ENCODE data around the gene S1PR1. TPM values are rescaled to one million over a fixed set of nuclear protein-coding genes. Genes with fewer than 3 reads are reported as not detected.
A peak's percentile ranks its signal among the peaks of the same experiment; 100 is the strongest.

The S1PR1 gene
- total RNA-seq, 1 experiment from 2014 or later: 0.24 TPM

DNA sequence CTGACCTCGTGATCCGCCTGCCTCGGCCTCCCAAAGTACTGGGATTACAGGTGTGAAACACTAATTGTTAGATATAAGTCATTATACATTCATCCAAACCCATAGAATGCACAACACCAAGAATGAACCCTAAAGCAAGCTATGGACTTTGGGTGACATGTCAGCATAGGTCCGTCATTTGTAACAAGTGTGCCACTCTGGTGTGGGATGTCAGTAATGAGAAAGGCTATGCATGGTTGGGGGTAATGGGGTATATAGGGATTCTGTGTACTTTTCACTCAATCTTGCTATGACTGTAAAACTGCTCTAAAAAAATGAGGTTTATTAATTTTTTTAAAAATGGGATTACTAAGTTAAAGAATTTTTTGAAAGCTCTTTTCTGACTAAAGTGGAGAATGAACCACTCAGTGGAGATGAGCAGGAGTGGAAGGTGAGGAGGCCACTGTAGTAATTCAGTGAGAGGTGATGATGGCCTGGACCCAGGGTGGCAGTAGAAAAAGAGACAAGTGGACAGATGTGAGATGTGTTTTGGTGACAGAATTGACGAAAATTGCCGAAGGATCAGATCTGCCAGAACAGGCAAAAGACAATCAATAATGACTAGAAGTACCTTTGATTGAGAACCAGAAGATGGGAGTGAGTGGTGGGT lies 21.3 kb upstream of the S1PR1 start:
- no peak overlapping the region for H2BK20ac ChIP-seq (ENCODE audit: low read depth, low read length, poor library complexity, severe bottlenecking)
- H3K4me2 ChIP-seq (ENCODE audit: insufficient read depth, insufficient read length, low read length): no peak overlapping the region
- H3T11ph ChIP-seq (ENCODE audit: low read length): no peak overlapping the region
- no CpG with 5 or more reads among the region's 6 CpGs for WGBS (ENCODE audit: extremely low coverage, insufficient read length, low lambda C conversion rate)
- H3K27ac ChIP-seq (ENCODE audit: insufficient read length, low read depth, low read length): no peak overlapping the region
- H3K9me3 ChIP-seq (ENCODE audit: control insufficient read depth, low read depth, low read length): no peaks in the 10 kb centered on the region
- H4K20me1 ChIP-seq (ENCODE audit: control insufficient read depth, insufficient read depth, insufficient read length): no peaks in the 10 kb centered on the region
- Mint-ChIP-seq H3K27ac (no peak overlapping the region; a peak in 1 of 7 replicates), H3K4me3 (no peak overlapping the region), H3K27me3 (ENCODE audit: low read depth) (no peaks in the 10 kb centered on the region), H3K36me3 (ENCODE audit: insufficient read depth in 1 of 3, low read depth in 3 of 3) (no peaks in the 10 kb centered on the region), H3K9me3 (no peaks in the 10 kb centered on the region), H3K4me1 (peaks cover 4 to 5% of the 10 kb centered on the region in 2 experiments)
- peak overlapping the region; percentile 38 for H2BK120ac ChIP-seq (ENCODE audit: low read depth, low read length, poor library complexity, severe bottlenecking)
- H2BK5ac ChIP-seq (ENCODE audit: insufficient read length, low read length): no peak overlapping the region
- no peak overlapping the region for H3K14ac ChIP-seq (ENCODE audit: insufficient read depth, low read length)
- H3K79me1 ChIP-seq (ENCODE audit: insufficient read depth, low read depth, low read length, poor library complexity, severe bottlenecking): no peaks in the 10 kb centered on the region
- H3K4ac ChIP-seq (ENCODE audit: low read depth, low read length): no peak overlapping the region
- H3K9ac ChIP-seq (ENCODE audit: extremely low read depth, insufficient read length, low read length): no peak overlapping the region
- no peak overlapping the region for H2AFZ ChIP-seq (ENCODE audit: low read length)
- no peaks in the 10 kb centered on the region for H3K23me2 ChIP-seq (ENCODE audit: insufficient read length, low read depth, low read length, poor library complexity, severe bottlenecking)
- H3K56ac ChIP-seq (ENCODE audit: insufficient read length, low read depth, low read length): no peak overlapping the region
- no peak overlapping the region for H3K18ac ChIP-seq (ENCODE audit: insufficient read length, low read depth, low read length)
- H2AK5ac ChIP-seq (ENCODE audit: insufficient read length, low read length): no peak overlapping the region
- no peaks in the 10 kb centered on the region for H3K79me2 ChIP-seq (ENCODE audit: insufficient read depth, low read length)
- no peak overlapping the region for H4K8ac ChIP-seq (replicated peaks; ENCODE audit: insufficient read length, low read depth, low read length)
- no peak overlapping the region for H4K91ac ChIP-seq (ENCODE audit: insufficient read length, low read depth, low read length)
- H3K27me3 ChIP-seq (ENCODE audit: insufficient read depth, low read length): no peaks in the 10 kb centered on the region
- H2BK15ac ChIP-seq (ENCODE audit: low read depth, low read length): no peak overlapping the region
- no peaks in the 10 kb centered on the region for H3K4me1 ChIP-seq (ENCODE audit: insufficient read depth, low read length)
- H4K5ac ChIP-seq (ENCODE audit: insufficient read length, low read depth, low read length): no peak overlapping the region
- TF ChIP-seq, protein P1, sequence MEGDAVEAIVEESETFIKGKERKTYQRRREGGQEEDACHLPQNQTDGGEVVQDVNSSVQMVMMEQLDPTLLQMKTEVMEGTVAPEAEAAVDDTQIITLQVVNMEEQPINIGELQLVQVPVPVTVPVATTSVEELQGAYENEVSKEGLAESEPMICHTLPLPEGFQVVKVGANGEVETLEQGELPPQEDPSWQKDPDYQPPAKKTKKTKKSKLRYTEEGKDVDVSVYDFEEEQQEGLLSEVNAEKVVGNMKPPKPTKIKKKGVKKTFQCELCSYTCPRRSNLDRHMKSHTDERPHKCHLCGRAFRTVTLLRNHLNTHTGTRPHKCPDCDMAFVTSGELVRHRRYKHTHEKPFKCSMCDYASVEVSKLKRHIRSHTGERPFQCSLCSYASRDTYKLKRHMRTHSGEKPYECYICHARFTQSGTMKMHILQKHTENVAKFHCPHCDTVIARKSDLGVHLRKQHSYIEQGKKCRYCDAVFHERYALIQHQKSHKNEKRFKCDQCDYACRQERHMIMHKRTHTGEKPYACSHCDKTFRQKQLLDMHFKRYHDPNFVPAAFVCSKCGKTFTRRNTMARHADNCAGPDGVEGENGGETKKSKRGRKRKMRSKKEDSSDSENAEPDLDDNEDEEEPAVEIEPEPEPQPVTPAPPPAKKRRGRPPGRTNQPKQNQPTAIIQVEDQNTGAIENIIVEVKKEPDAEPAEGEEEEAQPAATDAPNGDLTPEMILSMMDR (conservative IDR thresholded peaks at IDR 0.05): no peak
- H3K23ac ChIP-seq (ENCODE audit: insufficient read length, low read depth, low read length): no peak overlapping the region
- no peak for DNase-seq
- no peak overlapping the region for H2BK12ac ChIP-seq (ENCODE audit: insufficient read length, low read depth, low read length)

All from H9 (cell line).